HCT116 (cell line): ENCODE results near the gene CPEB3. TPM values are rescaled to one million over a fixed set of nuclear protein-coding genes. Genes with fewer than 3 reads are reported as not detected.

ENCODE experiments used
- ATAC-seq: fragments of 200-7000 bp; cut with Tn5 transposase; 2 replicates; pipeline ENCODE4 v1.9.1; 2020; ENCODE audit warnings: mild to moderate bottlenecking, moderate library complexity
- BruUV-seq: library from RNA; stranded (reverse); fragments of 400-500 nt; replicated peaks from 2 replicates; lab custom pipeline; 2021; lab: Mats Ljungman, UMichigan
- CTCF ChIA-PET: fragments of 300-600 bp; sonication (Branson Sonifier 250); formaldehyde crosslinking; loops from one replicate; lab custom pipeline; 2021; ENCODE audit warnings: antibody characterized with exemption; lab: Charles Lee
- POLR2A ChIA-PET: fragments of 300-600, 350-600 bp; sonication (Branson Sonifier 250); formaldehyde crosslinking; loops from one replicate; lab custom pipeline; 2021; ENCODE audit warnings: antibody characterized with exemption; lab: Charles Lee
- RAD21 ChIA-PET, 2 experiments: fragments of 300-600 bp; sonication (Branson Sonifier 250); formaldehyde crosslinking; loops; one replicate each; lab custom pipeline; 2023; ENCODE audit warnings: low total read pairs in 2 of 2; ENCODE audit not compliant: uncharacterized antibody in 2 of 2, unreplicated experiment in 2 of 2, low non-redundant PET in 1 of 2; lab: Charles Lee
- DNase-seq: peaks from one replicate; pipeline ENCODE4 v3.0.0-alpha.2; 2010; ENCODE audit warnings: low read depth, low spot score
- H2AFZ ChIP-seq: fragments of 200-600 bp; shearing (Covaris generic), sonication (generic); 2 replicates; pipeline ENCODE4 v1.6.1; 2017; ENCODE audit warnings: low read depth, mixed run types, mixed read lengths, antibody characterized with exemption, low read length; ENCODE audit not compliant: poor library complexity, severe bottlenecking
- H3K27ac ChIP-seq: 2 replicates; pipeline ENCODE4 v1.5.1; 2012; ENCODE audit warnings: low read depth, low read length
- H3K27me3 ChIP-seq: fragments of 200-600 bp; sonication (generic); 2 replicates; pipeline ENCODE4 v1.6.1; 2016; ENCODE audit warnings: mixed run types, low read length, mixed read lengths; ENCODE audit not compliant: insufficient read depth
- H3K36me3 ChIP-seq, 2 experiments: fragments of 200-500 bp in 1 of 2; fragments of 200-600 bp in 1 of 2; sonication (Bioruptor generic) in 1 of 2; sonication (generic) in 1 of 2; 2 replicates each; pipeline versions ENCODE4 v1.5.1 to v1.6.1; 2014 to 2016; ENCODE audit warnings: low read length in 2 of 2, inconsistent platforms in 1 of 2, mixed read lengths in 1 of 2, mixed run types in 1 of 2; ENCODE audit not compliant: insufficient read depth in 2 of 2, control insufficient read depth in 1 of 2
- H3K4me1 ChIP-seq, 2 experiments: fragments of 200-600 bp in 1 of 2; sonication (generic) in 1 of 2; 2 replicates each; pipeline versions ENCODE4 v1.5.1 to v1.6.1; 2012 to 2017; ENCODE audit warnings: low read length in 2 of 2, inconsistent platforms in 1 of 2, mild to moderate bottlenecking in 1 of 2, mixed read lengths in 1 of 2, mixed run types in 1 of 2, moderate library complexity in 1 of 2; ENCODE audit not compliant: insufficient read depth in 2 of 2, control insufficient read depth in 1 of 2
- H3K4me2 ChIP-seq: fragments of 200-600 bp; sonication (generic); 2 replicates; pipeline ENCODE4 v1.6.1; 2017; ENCODE audit warnings: mixed run types, low read length, mixed read lengths
- H3K4me3 ChIP-seq, 2 experiments: fragments of 200-600 bp in 1 of 2; sonication (generic) in 1 of 2; replicated peaks in 1 of 2; 2 replicates each; pipeline ENCODE4 v1.5.1; 2011 to 2016; ENCODE audit warnings: low read length in 2 of 2, control low read depth in 1 of 2, low read depth in 1 of 2, mild to moderate bottlenecking in 1 of 2, mixed read lengths in 1 of 2, mixed run types in 1 of 2
- H3K79me2 ChIP-seq: fragments of 200-600 bp; sonication (generic); 2 replicates; pipeline ENCODE4 v1.6.1; 2017; ENCODE audit warnings: mild to moderate bottlenecking, mixed run types, low read length, moderate library complexity, mixed read lengths; ENCODE audit not compliant: insufficient read depth
- H3K9ac ChIP-seq: fragments of 200-600 bp; sonication (generic); 2 replicates; pipeline ENCODE4 v1.6.1; 2016; ENCODE audit warnings: low read length, mixed read lengths
- H3K9me2 ChIP-seq: fragments of 200-600 bp; sonication (generic), shearing (Covaris generic); 2 replicates; pipeline ENCODE4 v1.6.1; 2017; ENCODE audit warnings: mixed run types, mild to moderate bottlenecking, moderate library complexity; ENCODE audit not compliant: insufficient read depth
- H3K9me3 ChIP-seq, 2 experiments: fragments of 200-500 bp in 1 of 2; fragments of 200-600 bp in 1 of 2; sonication (Bioruptor generic) in 1 of 2; sonication (generic) in 1 of 2; 2 replicates each; pipeline ENCODE4 v1.6.1; 2014 to 2017; ENCODE audit warnings: low read length in 2 of 2, mixed read lengths in 2 of 2, inconsistent platforms in 1 of 2, low read depth in 1 of 2, mild to moderate bottlenecking in 1 of 2, mixed run types in 1 of 2, moderate library complexity in 1 of 2; ENCODE audit not compliant: control insufficient read depth in 1 of 2, insufficient read depth in 1 of 2
- H4K20me1 ChIP-seq: fragments of 200-600 bp; sonication (generic), shearing (Covaris generic); 2 replicates; pipeline ENCODE4 v1.6.1; 2017; ENCODE audit warnings: mixed run types, mild to moderate bottlenecking, moderate library complexity; ENCODE audit not compliant: insufficient read depth
- CBX3 ChIP-seq: IDR thresholded peaks from 2 replicates; pipeline ENCODE4 v1.6.1; 2012; ENCODE audit warnings: low read depth
- EGR1 ChIP-seq: IDR thresholded peaks from 2 replicates; pipeline ENCODE4 v1.6.1; 2012; ENCODE audit warnings: low read depth
- EZH2 ChIP-seq: fragments of 200-600 bp; sonication (generic); IDR thresholded peaks from 2 replicates; pipeline ENCODE4 v1.6.1; 2017; ENCODE audit warnings: antibody characterized with exemption, mixed run types
- EZH2phosphoT487 ChIP-seq: fragments of 200-600 bp; IDR thresholded peaks from 2 replicates; pipeline ENCODE4 v1.6.1; 2018; ENCODE audit warnings: antibody characterized with exemption, borderline replicate concordance
- FOSL1 ChIP-seq: IDR thresholded peaks from 2 replicates; pipeline ENCODE4 v1.6.1; 2012; ENCODE audit warnings: low read depth
- JUND ChIP-seq: IDR thresholded peaks from 2 replicates; pipeline ENCODE4 v1.6.1; 2012
- RAD21 ChIP-seq: IDR thresholded peaks from 2 replicates; pipeline ENCODE4 v1.6.1; 2012; ENCODE audit warnings: low read depth, mild to moderate bottlenecking
- SIN3A ChIP-seq: IDR thresholded peaks from 2 replicates; pipeline ENCODE4 v1.6.1; 2012; ENCODE audit warnings: low read depth
- SRF ChIP-seq: IDR thresholded peaks from 2 replicates; pipeline ENCODE4 v1.6.1; 2012; ENCODE audit warnings: low read depth
- TCF7L2 ChIP-seq: IDR thresholded peaks from 2 replicates; pipeline ENCODE4 v1.7.0; 2011; ENCODE audit warnings: borderline replicate concordance, inconsistent platforms; ENCODE audit not compliant: insufficient read depth, insufficient read length; ENCODE audit errors: extremely low read depth
- YY1 ChIP-seq: IDR thresholded peaks from 2 replicates; pipeline ENCODE4 v1.6.1; 2011; ENCODE audit warnings: low read length, low read depth, moderate library complexity, mild to moderate bottlenecking; ENCODE audit not compliant: insufficient replicate concordance; ENCODE audit errors: extremely low read depth
- ZFX ChIP-seq: fragments of 450-650 bp; IDR thresholded peaks from 2 replicates; pipeline ENCODE4 v1.6.1; 2017
- ZNF274 ChIP-seq: fragments of 200-500 bp; sonication (Bioruptor generic); IDR thresholded peaks from 2 replicates; pipeline ENCODE4 v1.6.1; 2014; ENCODE audit warnings: mild to moderate bottlenecking, low read depth, low read length, inconsistent platforms
- intact Hi-C: fragments of 100-400 bp; cut with micrococcal nuclease; formaldehyde crosslinking; loops from 2 replicates; pipeline ENCODE4 v1.10.0; 2022
- total RNA-seq: library from RNA; stranded (reverse); gene quantifications from one replicate; pipeline ENCODE4 v1.2.1, GENCODE V29; 2021; ENCODE audit not compliant: unreplicated experiment
- TF ChIP-seq, protein P1 (sequence below): IDR thresholded peaks from 2 replicates; pipeline ENCODE4 v1.6.1; 2011; ENCODE audit warnings: mild to moderate bottlenecking, low read length, moderate library complexity; ENCODE audit not compliant: insufficient replicate concordance; ENCODE audit errors: extremely low read depth
- TF ChIP-seq, protein P2 (sequence below): IDR thresholded peaks from 2 replicates; pipeline ENCODE4 v1.6.1; 2012; ENCODE audit warnings: low read depth

CPEB3 gene
- total RNA-seq, 1 experiment from 2014 or later = 3.0 TPM

DNA sequence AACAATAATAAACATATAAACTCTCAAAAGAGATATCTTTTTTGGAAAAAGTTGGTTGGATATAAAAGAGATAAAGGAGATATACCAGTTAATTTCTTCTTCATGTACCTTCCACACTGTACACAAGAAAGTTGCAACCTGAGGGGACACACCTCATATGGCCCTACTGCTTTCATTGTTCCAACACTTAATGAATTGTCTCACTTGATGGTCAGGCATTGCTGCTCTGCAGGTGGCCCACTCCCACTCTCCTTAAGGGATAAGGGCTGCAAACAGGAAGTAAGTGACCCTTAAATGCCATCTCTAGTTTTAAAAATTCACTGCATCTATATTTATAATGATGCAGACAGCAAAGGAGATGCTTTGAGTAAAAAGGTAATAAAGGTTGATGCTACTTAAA, 215.0 kb downstream of the CPEB3 start:
- no TSS peak for BruUV-seq
- no peak for TF ChIP-seq FOSL1
- no peak for TF ChIP-seq EZH2phosphoT487
- TF ChIP-seq EGR1 = no peak
- no peak for TF ChIP-seq SIN3A
- no peak for TF ChIP-seq YY1
- TF ChIP-seq ZFX = no peak
- TF ChIP-seq, protein P1, sequence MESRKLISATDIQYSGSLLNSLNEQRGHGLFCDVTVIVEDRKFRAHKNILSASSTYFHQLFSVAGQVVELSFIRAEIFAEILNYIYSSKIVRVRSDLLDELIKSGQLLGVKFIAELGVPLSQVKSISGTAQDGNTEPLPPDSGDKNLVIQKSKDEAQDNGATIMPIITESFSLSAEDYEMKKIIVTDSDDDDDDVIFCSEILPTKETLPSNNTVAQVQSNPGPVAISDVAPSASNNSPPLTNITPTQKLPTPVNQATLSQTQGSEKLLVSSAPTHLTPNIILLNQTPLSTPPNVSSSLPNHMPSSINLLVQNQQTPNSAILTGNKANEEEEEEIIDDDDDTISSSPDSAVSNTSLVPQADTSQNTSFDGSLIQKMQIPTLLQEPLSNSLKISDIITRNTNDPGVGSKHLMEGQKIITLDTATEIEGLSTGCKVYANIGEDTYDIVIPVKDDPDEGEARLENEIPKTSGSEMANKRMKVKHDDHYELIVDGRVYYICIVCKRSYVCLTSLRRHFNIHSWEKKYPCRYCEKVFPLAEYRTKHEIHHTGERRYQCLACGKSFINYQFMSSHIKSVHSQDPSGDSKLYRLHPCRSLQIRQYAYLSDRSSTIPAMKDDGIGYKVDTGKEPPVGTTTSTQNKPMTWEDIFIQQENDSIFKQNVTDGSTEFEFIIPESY = no peak
- TF ChIP-seq SRF = no peak
- no peak for TF ChIP-seq JUND
- TF ChIP-seq, protein P2, sequence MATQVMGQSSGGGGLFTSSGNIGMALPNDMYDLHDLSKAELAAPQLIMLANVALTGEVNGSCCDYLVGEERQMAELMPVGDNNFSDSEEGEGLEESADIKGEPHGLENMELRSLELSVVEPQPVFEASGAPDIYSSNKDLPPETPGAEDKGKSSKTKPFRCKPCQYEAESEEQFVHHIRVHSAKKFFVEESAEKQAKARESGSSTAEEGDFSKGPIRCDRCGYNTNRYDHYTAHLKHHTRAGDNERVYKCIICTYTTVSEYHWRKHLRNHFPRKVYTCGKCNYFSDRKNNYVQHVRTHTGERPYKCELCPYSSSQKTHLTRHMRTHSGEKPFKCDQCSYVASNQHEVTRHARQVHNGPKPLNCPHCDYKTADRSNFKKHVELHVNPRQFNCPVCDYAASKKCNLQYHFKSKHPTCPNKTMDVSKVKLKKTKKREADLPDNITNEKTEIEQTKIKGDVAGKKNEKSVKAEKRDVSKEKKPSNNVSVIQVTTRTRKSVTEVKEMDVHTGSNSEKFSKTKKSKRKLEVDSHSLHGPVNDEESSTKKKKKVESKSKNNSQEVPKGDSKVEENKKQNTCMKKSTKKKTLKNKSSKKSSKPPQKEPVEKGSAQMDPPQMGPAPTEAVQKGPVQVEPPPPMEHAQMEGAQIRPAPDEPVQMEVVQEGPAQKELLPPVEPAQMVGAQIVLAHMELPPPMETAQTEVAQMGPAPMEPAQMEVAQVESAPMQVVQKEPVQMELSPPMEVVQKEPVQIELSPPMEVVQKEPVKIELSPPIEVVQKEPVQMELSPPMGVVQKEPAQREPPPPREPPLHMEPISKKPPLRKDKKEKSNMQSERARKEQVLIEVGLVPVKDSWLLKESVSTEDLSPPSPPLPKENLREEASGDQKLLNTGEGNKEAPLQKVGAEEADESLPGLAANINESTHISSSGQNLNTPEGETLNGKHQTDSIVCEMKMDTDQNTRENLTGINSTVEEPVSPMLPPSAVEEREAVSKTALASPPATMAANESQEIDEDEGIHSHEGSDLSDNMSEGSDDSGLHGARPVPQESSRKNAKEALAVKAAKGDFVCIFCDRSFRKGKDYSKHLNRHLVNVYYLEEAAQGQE = no peak
- TF ChIP-seq ZNF274 = no peak
- TF ChIP-seq CBX3 = no peak
- no peak for TF ChIP-seq RAD21
- TF ChIP-seq TCF7L2 = no peak
- TF ChIP-seq EZH2 = no peak
- Histone ChIP-seq H3K27me3 (no peaks in the 10 kb centered on the region), H3K4me3 (no peak overlapping the region), H3K9me3 (no peaks in the 10 kb centered on the region), H3K4me1 (peaks cover 0 to 8% of the 10 kb centered on the region in 2 experiments; a peak in 1 of 4 replicates), H3K4me2 (no peak overlapping the region), H3K36me3 (no peaks in the 10 kb centered on the region), H3K27ac (no peak overlapping the region), H3K9ac (no peak overlapping the region), H3K79me2 (no peaks in the 10 kb centered on the region), H3K9me2 (no peaks in the 10 kb centered on the region), H2AFZ (no peak overlapping the region), H4K20me1 (no peaks in the 10 kb centered on the region)
- ChIA-PET POLR2A (no interaction called here), CTCF (interaction anchor here (1.6 kb wide), 1 partner anchor 317 kb away, joined by 3 read pairs; no protein-coding TSS in a partner anchor), RAD21 (no interaction called here)
- intact Hi-C loops = loop anchor here (2.0 kb wide), 1 partner anchor 359 kb away; no protein-coding TSS in a partner anchor
- no peak for ATAC-seq
- DNase-seq = no peak
